HEK293T (cell line): ENCODE results near the gene PPP6R2.

Source experiments
- CTCF ChIA-PET: fragments of 350-600 bp; formaldehyde crosslinking; extraction: SDS; loops from one replicate; lab custom pipeline; 2021; ENCODE audit warnings: antibody characterized with exemption, inconsistent platforms; lab: Yijun Ruan, JAX
- POLR2A ChIA-PET: fragments of 350-600 bp; formaldehyde crosslinking; extraction: SDS; loops from one replicate; lab custom pipeline; 2020; ENCODE audit warnings: antibody characterized with exemption, inconsistent platforms; lab: Yijun Ruan, JAX
- DNase-seq: peaks from one replicate; pipeline ENCODE4 v3.0.0; 2012; ENCODE audit warnings: mixed read lengths; ENCODE audit errors: extremely low spot score
- ARNT ChIP-seq: fragments of 450-650 bp; IDR thresholded peaks from 2 replicates; pipeline ENCODE4 v1.6.1; 2017; ENCODE audit warnings: mild to moderate bottlenecking
- BHLHE40 ChIP-seq: fragments of 450-650 bp; IDR thresholded peaks from 2 replicates; pipeline ENCODE4 v1.6.1; 2016; ENCODE audit warnings: mild to moderate bottlenecking, moderate library complexity, borderline replicate concordance
- CTBP1 ChIP-seq: fragments of 450-650 bp; IDR thresholded peaks from 2 replicates; pipeline ENCODE4 v1.6.1; 2016; ENCODE audit warnings: borderline replicate concordance
- ELF4 ChIP-seq: fragments of 450-650 bp; IDR thresholded peaks from 2 replicates; pipeline ENCODE4 v1.6.1; 2017; ENCODE audit warnings: antibody characterized with exemption
- FOXA1 ChIP-seq: fragments of 450-650 bp; IDR thresholded peaks from 2 replicates; pipeline ENCODE4 v1.6.1; 2016; ENCODE audit warnings: mild to moderate bottlenecking
- FOXK2 ChIP-seq: fragments of 450-650 bp; IDR thresholded peaks from 2 replicates; pipeline ENCODE4 v1.6.1; 2016; ENCODE audit warnings: mild to moderate bottlenecking
- FOXM1 ChIP-seq: fragments of 450-650 bp; IDR thresholded peaks from 2 replicates; pipeline ENCODE4 v1.6.1; 2017; ENCODE audit warnings: mild to moderate bottlenecking, borderline replicate concordance
- HDGF ChIP-seq: fragments of 450-650 bp; IDR thresholded peaks from 2 replicates; pipeline ENCODE4 v1.6.1; 2017; ENCODE audit warnings: antibody characterized with exemption, borderline replicate concordance
- L3MBTL2 ChIP-seq: fragments of 450-650 bp; conservative IDR thresholded peaks from 2 replicates; pipeline ENCODE4 v1.6.1; 2016; ENCODE audit warnings: mild to moderate bottlenecking
- LEF1 ChIP-seq: fragments of 450-650 bp; IDR thresholded peaks from 2 replicates; pipeline ENCODE4 v1.6.1; 2017; ENCODE audit warnings: mild to moderate bottlenecking, borderline replicate concordance
- NFRKB ChIP-seq: fragments of 450-650 bp; IDR thresholded peaks from 2 replicates; pipeline ENCODE4 v1.6.1; 2016; ENCODE audit warnings: mild to moderate bottlenecking, moderate library complexity
- SP1 ChIP-seq: fragments of 450-650 bp; IDR thresholded peaks from 2 replicates; pipeline ENCODE4 v1.6.1; 2017
- SUZ12 ChIP-seq: fragments of 450-650 bp; IDR thresholded peaks from 2 replicates; pipeline ENCODE4 v1.6.1; 2016; ENCODE audit warnings: mild to moderate bottlenecking
- TARDBP ChIP-seq: fragments of 450-650 bp; IDR thresholded peaks from 2 replicates; pipeline ENCODE4 v1.6.1; 2016
- ZNF384 ChIP-seq: fragments of 450-650 bp; IDR thresholded peaks from 2 replicates; pipeline ENCODE4 v1.6.1; 2016
- TF ChIP-seq, protein P1 (sequence below): fragments of 450-650 bp; IDR thresholded peaks from 2 replicates; pipeline ENCODE4 v1.6.1; 2016

Gene PPP6R2

DNA sequence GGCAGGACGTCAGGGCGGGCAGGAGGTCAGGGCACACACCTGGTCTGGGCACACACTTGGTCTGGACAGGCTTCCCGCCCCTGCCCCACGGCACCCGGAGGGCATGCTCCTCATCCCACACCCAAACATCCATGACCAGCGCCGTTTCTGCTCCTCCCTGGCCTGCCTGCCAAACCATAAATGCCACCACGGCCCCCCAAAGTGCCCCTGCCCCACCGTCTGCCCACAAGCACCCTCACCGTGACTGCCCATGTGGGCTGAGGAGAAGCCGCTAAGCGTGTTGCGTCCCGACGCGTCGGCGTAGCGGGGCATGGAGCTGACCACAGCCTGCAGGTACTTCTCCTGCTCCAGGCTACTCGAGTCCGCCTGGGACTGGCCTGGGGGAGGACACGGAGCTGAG lies 115.9 kb downstream of the PPP6R2 start:
- ChIA-PET POLR2A (no interaction called here), CTCF (no interaction called here)
- TF ChIP-seq ZNF384 (no peak), SP1 (no peak), ARNT (no peak), HDGF (no peak), FOXK2 (no peak), ELF4 (no peak), CTBP1 (no peak), L3MBTL2 (no peak), BHLHE40 (no peak), LEF1 (no peak), NFRKB (no peak), SUZ12 (no peak), FOXA1 (no peak), TARDBP (no peak), FOXM1 (no peak)
- TF ChIP-seq, protein P1, sequence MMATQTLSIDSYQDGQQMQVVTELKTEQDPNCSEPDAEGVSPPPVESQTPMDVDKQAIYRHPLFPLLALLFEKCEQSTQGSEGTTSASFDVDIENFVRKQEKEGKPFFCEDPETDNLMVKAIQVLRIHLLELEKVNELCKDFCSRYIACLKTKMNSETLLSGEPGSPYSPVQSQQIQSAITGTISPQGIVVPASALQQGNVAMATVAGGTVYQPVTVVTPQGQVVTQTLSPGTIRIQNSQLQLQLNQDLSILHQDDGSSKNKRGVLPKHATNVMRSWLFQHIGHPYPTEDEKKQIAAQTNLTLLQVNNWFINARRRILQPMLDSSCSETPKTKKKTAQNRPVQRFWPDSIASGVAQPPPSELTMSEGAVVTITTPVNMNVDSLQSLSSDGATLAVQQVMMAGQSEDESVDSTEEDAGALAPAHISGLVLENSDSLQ: no peak
- DNase-seq: no peak

DNA sequence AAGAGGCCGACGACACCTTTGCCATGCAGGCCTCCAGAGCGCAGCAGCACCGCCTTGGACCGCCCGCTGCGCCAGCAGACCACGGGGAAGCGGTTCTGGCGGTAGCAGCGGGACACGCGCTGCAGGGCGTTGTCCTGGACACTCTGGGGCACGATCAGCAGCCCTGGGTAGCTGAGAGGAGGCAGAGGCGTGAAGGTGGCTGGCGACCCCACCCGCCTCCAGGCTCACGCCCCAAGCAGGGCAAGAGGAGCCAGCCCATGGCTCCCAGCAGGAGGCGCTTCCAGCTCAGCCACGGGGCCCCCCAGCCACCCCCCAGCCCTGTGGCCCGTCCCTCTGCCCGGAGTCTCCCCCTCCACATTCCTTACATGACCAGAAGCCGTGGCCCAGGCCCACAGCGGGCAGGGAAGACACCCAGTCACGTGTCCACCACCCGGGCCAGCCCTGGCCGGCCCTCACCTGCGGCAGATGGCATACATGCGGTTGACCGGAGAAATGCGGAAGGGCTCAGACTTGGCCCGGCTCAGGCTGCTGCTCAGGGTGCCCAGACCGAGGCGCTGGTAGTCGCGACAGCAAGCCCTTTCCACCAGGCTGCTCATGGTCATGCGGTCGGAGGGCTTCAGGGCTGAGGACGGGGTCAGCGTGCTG lies 116.5 kb downstream of the PPP6R2 start:
- POLR2A ChIA-PET: no interaction called here
- CTCF ChIA-PET: no interaction called here
- TF ChIP-seq, protein P1: no peak
- TF ChIP-seq FOXK2 (no peak), CTBP1 (no peak), TARDBP (no peak), ZNF384 (no peak), HDGF (no peak), L3MBTL2 (no peak), BHLHE40 (no peak), ELF4 (no peak), ARNT (no peak), SUZ12 (no peak), NFRKB (no peak), FOXA1 (no peak), FOXM1 (no peak), LEF1 (no peak), SP1 (no peak)
- DNase-seq: no peak

DNA sequence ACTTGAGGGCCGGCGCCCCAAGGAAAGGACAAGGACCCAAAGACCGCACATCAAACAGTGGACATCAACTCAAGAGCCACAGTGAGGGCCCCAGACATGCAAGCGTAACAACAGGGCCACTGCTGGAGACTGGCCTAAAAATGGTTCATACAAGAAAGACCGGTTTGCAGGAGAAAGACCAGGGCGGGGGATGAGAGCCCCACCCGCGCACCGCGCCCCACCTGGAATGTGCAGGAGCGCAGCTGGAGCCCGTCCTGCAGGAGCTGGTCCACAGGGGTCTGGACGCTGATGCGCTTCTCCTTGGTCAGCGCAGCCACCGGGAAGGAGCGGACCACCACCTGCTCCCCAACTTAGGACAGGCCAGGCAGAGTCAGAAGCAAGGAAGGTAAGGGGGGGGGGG lies 117.8 kb downstream of the PPP6R2 start:
- TF ChIP-seq, protein P1: no peak
- no peak for TF ChIP-seq TARDBP
- no peak for TF ChIP-seq FOXM1
- no peak for TF ChIP-seq ARNT
- no peak for TF ChIP-seq SP1
- TF ChIP-seq NFRKB: no peak
- TF ChIP-seq FOXA1: no peak
- TF ChIP-seq HDGF: no peak
- no peak for TF ChIP-seq BHLHE40
- TF ChIP-seq CTBP1: no peak
- no peak for TF ChIP-seq FOXK2
- TF ChIP-seq L3MBTL2: no peak
- TF ChIP-seq SUZ12: no peak
- no peak for TF ChIP-seq ZNF384
- no peak for TF ChIP-seq ELF4
- no peak for TF ChIP-seq LEF1
- no peak for DNase-seq
- POLR2A ChIA-PET: interaction anchor here (1.4 kb wide), 1 partner anchor 13 kb away, joined by 4 read pairs; no protein-coding TSS in a partner anchor
- CTCF ChIA-PET: no interaction called here

DNA sequence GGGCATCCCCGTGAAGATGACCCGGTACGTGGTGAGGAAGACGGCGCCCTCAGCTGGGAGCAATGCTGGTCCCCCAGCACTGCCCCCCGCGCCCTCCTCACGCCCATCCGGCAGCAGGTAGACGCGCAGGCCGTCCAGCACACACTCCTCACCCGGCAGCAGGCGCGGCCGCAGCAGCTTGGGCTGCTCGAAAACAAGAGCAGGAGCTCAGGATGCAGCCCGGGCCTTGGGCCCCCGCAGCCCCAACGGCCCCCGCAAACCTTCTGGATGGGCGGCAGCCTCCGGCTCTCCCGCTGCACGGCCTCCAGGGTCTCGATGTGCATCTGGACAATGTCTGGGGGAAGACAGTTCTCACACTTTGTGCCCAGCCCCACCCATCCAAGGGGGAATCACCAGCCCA lies 118.4 kb downstream of the PPP6R2 start:
- CTCF ChIA-PET: no interaction called here
- POLR2A ChIA-PET: interaction anchor here (1.4 kb wide), 1 partner anchor 12 kb away, joined by 4 read pairs; no protein-coding TSS in a partner anchor
- DNase-seq: no peak
- no peak for TF ChIP-seq ZNF384
- TF ChIP-seq L3MBTL2: no peak
- TF ChIP-seq FOXK2: no peak
- no peak for TF ChIP-seq SUZ12
- no peak for TF ChIP-seq NFRKB
- no peak for TF ChIP-seq CTBP1
- TF ChIP-seq BHLHE40: no peak
- no peak for TF ChIP-seq TARDBP
- TF ChIP-seq, protein P1: no peak
- TF ChIP-seq FOXA1: no peak
- TF ChIP-seq LEF1: no peak
- no peak for TF ChIP-seq SP1
- no peak for TF ChIP-seq FOXM1
- TF ChIP-seq HDGF: no peak
- no peak for TF ChIP-seq ARNT
- no peak for TF ChIP-seq ELF4

DNA sequence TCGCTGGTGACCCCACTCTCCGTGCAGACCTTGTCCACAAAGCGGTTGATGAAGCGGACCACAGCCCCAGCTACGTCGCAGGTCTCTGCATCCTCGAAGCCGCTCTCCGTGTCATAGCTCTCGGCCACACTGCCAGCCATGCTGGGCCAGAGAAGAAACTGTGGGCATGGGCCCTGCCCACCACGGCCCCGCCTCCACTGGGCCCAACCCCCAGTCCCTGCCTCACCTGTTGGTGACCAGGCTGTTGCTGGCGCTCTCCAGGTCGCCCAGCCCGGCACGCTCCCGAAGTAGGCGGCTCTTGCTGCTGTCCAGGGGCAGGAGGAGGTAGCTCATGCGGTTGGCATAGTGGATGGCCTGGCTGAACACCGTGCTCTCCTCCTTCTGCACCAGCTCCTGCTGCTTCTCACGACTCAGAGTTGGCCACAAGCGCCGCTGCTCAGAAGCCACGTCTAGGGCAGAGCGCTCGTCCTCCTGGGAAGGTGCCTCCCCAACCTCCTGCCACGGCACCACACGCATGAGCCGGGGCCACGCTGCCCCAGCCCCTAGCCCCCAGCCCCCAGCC lies 118.9 kb downstream of the PPP6R2 start:
- CTCF ChIA-PET: no interaction called here
- DNase-seq: no peak
- TF ChIP-seq L3MBTL2 (no peak), FOXM1 (no peak), BHLHE40 (no peak), ELF4 (no peak), ARNT (no peak), LEF1 (no peak), SP1 (no peak), FOXK2 (no peak), HDGF (no peak), NFRKB (no peak), TARDBP (no peak), CTBP1 (no peak), FOXA1 (no peak), SUZ12 (no peak), ZNF384 (no peak)
- TF ChIP-seq, protein P1: no peak
- POLR2A ChIA-PET: no interaction called here
